NCI-H2196 treated with DMSO at 0.1 percent for 48 hours (cell line): Measurements from ENCODE around the gene EHD4.

ENCODE experiments used
- DNase-seq: peaks from one replicate; lab custom pipeline; 2025; ENCODE audit not compliant: unreplicated experiment; lab: John Stamatoyannopoulos, UW

The EHD4 gene

GRCh38 chr15:41921639-41922038 lies 50.7 kb downstream of the EHD4 start:
- no peak for DNase-seq

DNA sequence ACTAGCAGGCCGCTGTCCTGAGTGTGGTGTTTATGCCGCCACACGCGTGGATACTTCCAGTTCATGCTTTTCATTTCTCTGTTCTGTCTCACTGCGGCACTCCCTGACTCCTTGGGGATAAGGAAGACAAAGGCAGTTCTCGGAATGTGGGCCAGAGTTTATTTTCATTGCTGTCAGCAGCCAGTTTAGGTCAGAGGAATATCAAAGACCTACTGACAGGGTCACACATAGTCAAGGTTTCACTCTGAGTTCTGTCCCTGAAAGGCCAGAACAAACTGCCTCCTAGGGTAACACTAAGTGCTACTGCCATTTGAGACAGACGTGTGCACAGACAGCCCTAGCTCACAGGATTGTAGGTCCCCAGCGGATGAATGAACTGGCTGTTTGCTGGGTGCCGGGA lies 51.2 kb downstream of the EHD4 start:
- DNase-seq = no peak

DNA sequence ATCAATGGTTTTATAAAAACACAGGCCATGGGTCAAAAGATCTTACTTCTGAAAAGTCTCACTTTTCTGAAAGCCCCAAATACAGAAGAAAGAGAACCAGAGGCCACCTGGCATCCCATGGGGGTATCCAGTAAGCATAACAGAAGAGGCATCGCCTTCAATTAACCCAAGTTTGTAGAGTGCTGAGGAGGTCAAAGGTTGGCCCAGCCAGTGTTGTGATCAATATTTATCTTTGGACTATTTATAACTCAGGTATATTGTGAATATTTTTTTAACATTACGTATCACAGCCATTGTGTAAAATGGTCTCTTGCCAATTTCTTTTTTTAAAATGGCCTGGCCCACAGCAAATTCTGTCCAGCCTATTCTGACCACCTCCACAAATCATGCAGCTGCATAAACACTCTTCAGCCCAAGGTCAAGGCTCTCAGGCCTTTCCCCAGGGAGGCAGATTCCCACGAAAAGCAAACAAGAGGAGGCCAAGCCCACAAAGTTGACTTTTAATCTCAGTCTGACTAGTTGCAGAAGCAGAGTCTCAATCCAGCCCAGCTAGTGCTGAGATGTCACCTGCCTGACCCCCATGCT lies 52.3 kb downstream of the EHD4 start:
- DNase-seq = no peak

DNA sequence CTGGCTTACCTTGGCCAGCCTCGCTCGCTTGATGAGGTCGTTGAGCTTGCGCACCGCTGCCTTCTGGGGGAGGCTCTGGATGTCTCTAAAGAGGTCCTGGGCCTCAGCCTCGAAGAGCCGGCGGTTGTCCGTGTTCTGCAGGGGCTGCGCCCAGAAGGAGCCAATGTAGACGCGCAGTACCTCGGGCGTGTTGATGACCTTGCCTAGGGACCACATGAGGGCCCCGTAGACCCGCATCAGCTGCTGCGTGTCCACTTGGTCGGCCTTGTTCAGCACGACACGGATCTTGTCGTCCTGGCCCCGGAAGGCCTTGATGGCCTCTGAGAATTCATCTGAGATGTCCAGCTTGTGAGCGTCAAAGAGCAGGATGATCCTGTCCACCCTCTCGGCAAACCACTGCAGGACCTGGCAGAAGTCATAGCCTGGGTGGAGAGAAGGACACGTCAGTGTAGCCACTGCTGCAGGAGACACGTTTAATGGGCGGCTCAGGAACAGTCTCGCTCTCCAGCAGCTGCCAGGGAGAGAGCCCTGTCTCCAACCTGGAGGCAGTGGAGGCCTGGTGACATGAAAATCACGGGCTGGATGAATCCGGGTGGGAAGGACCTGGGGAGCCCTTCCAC lies 53.0 kb downstream of the EHD4 start:
- no peak for DNase-seq

DNA sequence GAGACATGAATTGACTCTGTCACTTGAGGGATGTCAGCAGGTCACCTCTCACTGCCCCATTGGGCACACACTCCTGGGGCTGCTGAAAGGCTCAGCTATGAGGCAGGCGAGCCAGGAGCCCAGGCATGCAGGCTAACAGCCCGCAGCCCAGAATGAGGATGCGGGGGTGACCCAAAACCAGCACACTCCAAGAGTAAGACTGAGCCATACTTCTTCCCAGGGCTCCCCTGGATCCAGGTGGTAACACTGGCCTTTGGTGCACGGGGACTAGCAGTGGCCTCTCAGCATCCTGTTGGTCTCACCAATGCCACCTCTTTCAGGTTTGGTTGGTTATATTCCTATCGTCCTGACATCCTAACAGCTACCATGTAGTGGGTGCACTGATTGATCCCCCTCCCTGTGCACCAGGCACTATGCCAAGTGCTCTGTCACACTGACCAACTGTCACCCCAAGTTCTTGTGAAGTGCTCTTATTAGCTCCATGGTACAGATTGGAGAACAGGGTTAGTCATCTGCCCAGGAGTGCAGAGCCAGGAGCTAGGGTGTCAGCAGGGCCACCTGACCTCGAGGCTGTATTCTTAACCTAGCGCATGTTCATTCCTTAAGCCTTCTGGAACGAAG lies 53.7 kb downstream of the EHD4 start:
- DNase-seq = no peak

DNA sequence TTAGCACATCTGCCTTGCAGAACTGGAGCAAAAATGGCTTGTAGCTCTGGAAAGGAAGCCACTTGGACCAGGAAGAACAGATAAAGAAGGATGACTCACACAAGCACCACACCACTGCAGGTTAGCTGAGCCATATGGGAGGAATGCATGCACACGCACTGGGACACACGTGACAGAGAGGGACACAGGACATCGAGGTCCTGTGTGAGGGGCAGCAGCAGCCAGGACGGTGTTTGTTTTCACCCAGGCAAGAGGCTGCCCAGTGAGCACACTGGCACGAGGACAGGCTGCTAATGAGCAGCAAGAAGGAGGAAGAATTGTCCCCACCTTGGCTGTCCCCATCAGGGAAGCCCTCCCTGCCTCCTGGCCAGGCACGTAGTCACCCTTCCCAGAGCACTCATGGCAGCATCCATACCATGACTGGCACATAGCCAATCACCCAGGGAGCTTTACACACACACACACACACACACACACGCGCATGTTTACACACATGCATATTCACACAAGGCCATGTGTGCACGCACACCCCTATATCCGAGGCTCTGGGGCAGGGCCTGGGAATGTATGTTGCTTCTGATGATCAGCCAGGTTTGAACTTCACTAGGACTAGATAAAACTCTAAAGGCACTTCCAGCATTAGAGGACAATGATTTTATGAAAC lies 54.5 kb downstream of the EHD4 start:
- DNase-seq = no peak

- DNase-seq = no peak
Observed at GRCh38 chr15:41915255-41915994, 56.9 kb downstream of the EHD4 start.

DNA sequence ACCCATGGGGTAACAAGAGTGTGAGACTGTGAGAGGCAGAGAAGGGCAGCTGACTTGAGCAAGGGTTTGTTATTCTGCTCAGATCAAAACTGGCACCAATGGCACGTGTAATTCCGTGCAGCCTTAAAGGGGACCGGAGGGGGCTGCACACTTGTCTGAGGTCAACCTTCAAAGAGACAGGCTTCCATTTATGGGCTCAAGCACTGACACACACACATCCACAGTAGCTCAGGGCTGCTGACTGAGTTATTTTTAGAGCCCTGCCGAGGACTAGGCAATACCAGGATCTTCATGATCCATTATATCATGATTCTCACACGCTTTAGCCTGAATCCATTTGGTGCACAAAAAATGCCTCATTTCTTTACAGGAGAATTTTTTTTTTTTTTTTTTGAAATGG lies 57.9 kb downstream of the EHD4 start:
- no peak for DNase-seq

DNA sequence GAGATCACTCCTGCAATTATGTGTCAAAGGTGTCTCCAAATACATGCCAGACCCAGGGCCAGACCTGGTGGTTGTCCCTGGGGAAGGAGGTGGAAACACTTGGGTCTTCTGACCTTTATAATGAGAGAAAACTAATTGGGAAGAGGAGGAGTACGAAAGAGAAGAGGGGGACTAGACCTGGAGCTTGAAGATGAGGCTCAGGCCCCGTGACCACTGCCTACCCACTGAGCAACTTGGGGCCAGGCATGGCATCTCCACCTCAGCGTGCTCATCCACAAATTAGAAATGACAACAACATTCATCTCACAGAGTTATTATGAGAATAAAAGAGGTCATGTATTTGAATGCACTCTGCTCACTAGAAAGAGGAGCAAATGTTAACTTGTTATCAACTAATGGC lies 59.1 kb downstream of the EHD4 start:
- no peak for DNase-seq

DNA sequence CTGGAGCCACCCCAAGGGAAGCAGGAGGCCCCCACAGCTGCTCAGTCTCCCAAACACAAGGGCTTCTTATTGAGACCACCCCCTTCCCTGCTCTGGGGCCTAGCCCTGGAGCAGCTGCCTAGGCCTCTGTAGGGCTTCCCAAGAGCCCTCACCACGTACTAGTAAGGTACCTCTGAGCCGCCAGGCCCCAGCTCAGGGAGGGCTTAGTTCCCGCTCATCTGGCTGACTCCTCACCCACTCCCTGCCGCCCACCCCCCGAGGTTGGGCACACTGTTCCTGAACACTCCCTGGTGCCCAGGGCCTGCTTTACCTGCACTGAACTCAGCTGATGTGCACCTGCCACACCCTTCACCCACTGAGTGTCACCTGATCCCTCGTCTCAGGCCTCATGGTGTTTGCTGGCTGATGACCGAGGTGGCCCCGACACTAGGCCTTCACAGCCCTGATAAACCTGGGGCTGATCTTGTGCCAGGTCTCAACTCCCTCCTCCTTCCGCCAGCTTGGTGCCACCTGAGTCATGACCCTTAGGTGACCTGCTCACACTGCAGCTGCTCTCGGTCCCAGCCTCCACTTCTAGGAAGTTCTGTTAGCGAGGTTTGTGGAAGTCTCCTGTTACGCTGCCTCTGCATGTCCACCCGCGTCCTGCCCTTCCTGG lies 60.5 kb downstream of the EHD4 start:
- peak; percentile 54 for DNase-seq

- no peak for DNase-seq
Observed at GRCh38 chr15:41908736-41909461, 63.5 kb downstream of the EHD4 start.

- no peak for DNase-seq
Observed at GRCh38 chr15:41907141-41907540, 65.2 kb downstream of the EHD4 start.

GRCh38 chr15:41906608-41907007 lies 65.7 kb downstream of the EHD4 start:
- DNase-seq = no peak

DNA sequence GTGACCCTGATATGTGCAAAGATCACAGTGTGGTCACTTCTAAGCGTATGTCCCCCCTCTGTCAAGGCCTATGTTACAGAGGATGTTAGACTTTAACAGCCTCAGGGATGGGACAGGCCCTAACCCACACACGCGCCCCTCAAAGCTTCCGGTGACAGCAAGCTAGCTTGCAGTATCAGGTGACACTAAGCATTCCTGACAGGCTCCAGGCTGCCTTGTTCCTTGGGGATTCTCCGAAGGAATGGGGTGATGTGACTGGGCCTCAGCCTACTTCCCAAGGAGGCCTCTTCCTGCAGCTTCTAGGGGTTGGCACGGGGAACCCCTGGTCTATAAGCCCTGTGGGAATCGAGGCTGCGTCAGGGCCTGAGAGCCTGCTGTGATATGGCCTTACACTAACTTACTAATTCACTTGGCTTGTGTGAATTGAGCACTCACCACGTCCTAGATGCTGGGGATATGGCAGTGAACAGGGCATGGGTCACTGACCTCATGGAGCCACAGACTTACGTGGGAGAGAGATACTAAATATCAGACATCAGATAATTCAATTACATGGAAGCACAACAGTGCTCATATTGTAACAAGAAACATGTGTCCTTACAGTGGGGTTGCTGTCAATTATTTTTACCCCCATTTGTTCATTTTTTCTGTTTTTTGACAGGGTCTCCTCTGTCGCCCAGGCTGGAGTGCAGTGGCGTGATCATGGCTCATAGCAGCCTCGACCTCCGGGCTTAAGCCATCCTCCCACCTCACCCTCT lies 67.1 kb downstream of the EHD4 start:
- DNase-seq = no peak

GRCh38 chr15:41904541-41905005 lies 67.8 kb downstream of the EHD4 start:
- DNase-seq = peak; percentile 22

DNA sequence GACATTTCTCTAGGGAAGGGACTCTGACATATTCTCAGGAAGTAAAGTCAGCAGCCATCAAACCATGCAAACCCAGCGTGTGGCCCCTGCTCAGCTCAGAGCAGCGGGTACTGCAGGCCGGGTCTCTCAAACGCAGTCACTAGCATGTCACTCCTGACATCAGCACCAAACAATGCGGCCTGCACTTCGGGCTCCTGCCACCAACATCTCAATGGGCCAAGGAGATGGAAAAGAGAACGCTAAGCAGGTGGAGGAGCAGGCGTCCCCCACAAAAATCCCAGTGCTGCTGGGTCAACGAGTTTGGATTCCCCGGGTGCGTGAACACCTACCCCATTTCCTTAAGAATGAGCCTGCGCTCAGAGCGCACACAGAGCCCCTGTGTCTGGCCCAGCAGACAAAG lies 68.6 kb downstream of the EHD4 start:
- no peak for DNase-seq

GRCh38 chr15:41901431-41901830 lies 70.9 kb downstream of the EHD4 start:
- DNase-seq = no peak

- DNase-seq = no peak
Observed at GRCh38 chr15:41900526-41901380, 71.6 kb downstream of the EHD4 start.
